Upper lobe of left lung (tissue), 4 donors: Measurements from ENCODE around the gene TPBGL.

Source experiments
- CTCF ChIP-seq, 6 experiments: fragments of 450-650 bp in 4 of 6; fragments of 200-600 bp in 2 of 6; sonication (generic) in 2 of 6; IDR thresholded peaks; one replicate each; pipeline ENCODE4 v1.5.1; 2016 to 2019; ENCODE audit warnings: antibody characterized with exemption in 6 of 6
- POLR2A ChIP-seq, 4 donors: fragments of 450-650 bp; IDR thresholded peaks; one replicate each; pipeline ENCODE4 v1.5.1; 2016 to 2017; ENCODE audit warnings: antibody characterized with exemption in 4 of 4, mild to moderate bottlenecking in 2 of 4

GRCh38 chr11:75249704-75250103 is 9.1 kb downstream of the TPBGL start:
- no peak for TF ChIP-seq CTCF (IDR thresholded peaks at IDR 0.05)
- TF ChIP-seq POLR2A (IDR thresholded peaks at IDR 0.05) = no peak
